Measurements from ENCODE around the gene AGAP3. TPM values are rescaled to one million over a fixed set of nuclear protein-coding genes. Genes with fewer than 3 reads are reported as not detected.

The AGAP3 gene
- total RNA-seq, 4 donors from 2014 or later = 54.9 to 74.4 (median 63.8) TPM

- Histone ChIP-seq H3K27ac (no peak overlapping the region), H3K4me3 (no peak overlapping the region), H3K27me3 (no peaks in the 10 kb centered on the region), H3K9me3 (no peaks in the 10 kb centered on the region), H3K4me1 (peaks cover 0 to 5% (median 3%) of the 10 kb centered on the region in 4 donors), H3K36me3 (peaks cover 0 to 30% (median 12%) of the 10 kb centered on the region in 4 donors)
- no peak for DNase-seq
- no peak for TF ChIP-seq EP300 (IDR thresholded peaks at IDR 0.05; ENCODE audit: low read depth)
- no peak for TF ChIP-seq CTCF (IDR thresholded peaks at IDR 0.05)
- TF ChIP-seq POLR2AphosphoS5 (IDR thresholded peaks at IDR 0.05) = no peak
- no peak for TF ChIP-seq POLR2A (IDR thresholded peaks at IDR 0.05)
- intact Hi-C loops (cut with DNase I; ENCODE audit: low total_unique reads) = no loop called here
- in situ Hi-C loops (cut with MboI; ENCODE audit: low pct_ligation_motif_present in 1 of 4, low pct_unique_long_range_greater_than_20kb in 1 of 4, low sequenced_read_pairs in 3 of 4) = no loop called here
- 85 to 96% methylated on average over 5 to 19 of the region's 19 CpGs for WGBS, 2 donors (ENCODE audit: low coverage in 1 of 2)
Observed at GRCh38 chr7:151131592-151132293, 45.5 kb downstream of the AGAP3 start.

GRCh38 chr7:151132461-151133205, 46.4 kb downstream of the AGAP3 start:
- in situ Hi-C loops (cut with MboI; ENCODE audit: low pct_ligation_motif_present in 1 of 4, low pct_unique_long_range_greater_than_20kb in 1 of 4, low sequenced_read_pairs in 3 of 4) = no loop called here
- WGBS, 2 donors (ENCODE audit: low coverage in 1 of 2) = 91% methylated on average over 21 of the region's 21 CpGs; no CpG with 5 or more reads in 1 of the 2 donors
- intact Hi-C loops (cut with DNase I; ENCODE audit: low total_unique reads) = no loop called here
- H3K4me3 ChIP-seq = no peak overlapping the region
- H3K9me3 ChIP-seq = no peaks in the 10 kb centered on the region
- DNase-seq = no peak
- TF ChIP-seq POLR2AphosphoS5 (IDR thresholded peaks at IDR 0.05) (no peak), POLR2A (IDR thresholded peaks at IDR 0.05) (no peak), CTCF (IDR thresholded peaks at IDR 0.05) (no peak)
- peaks cover 0 to 30% (median 12%) of the 10 kb centered on the region in 4 donors for H3K36me3 ChIP-seq
- H3K4me1 ChIP-seq = no peaks in the 10 kb centered on the region
- no peak overlapping the region for H3K27ac ChIP-seq
- H3K27me3 ChIP-seq = no peaks in the 10 kb centered on the region

GRCh38 chr7:151133266-151133985, 47.2 kb downstream of the AGAP3 start:
- 86 to 100% methylated on average over 3 to 16 of the region's 16 CpGs for WGBS, 2 donors (ENCODE audit: low coverage in 1 of 2)
- Histone ChIP-seq H3K27me3 (no peaks in the 10 kb centered on the region), H3K4me1 (no peaks in the 10 kb centered on the region), H3K9me3 (no peaks in the 10 kb centered on the region), H3K4me3 (no peak overlapping the region), H3K27ac (no peak overlapping the region), H3K36me3 (peaks cover 0 to 30% (median 12%) of the 10 kb centered on the region in 4 donors)
- in situ Hi-C loops (cut with MboI; ENCODE audit: low pct_ligation_motif_present in 1 of 4, low pct_unique_long_range_greater_than_20kb in 1 of 4, low sequenced_read_pairs in 3 of 4) = no loop called here
- intact Hi-C loops (cut with DNase I; ENCODE audit: low total_unique reads) = no loop called here
- TF ChIP-seq CTCF (IDR thresholded peaks at IDR 0.05) = no peak
- no peak for TF ChIP-seq EP300 (IDR thresholded peaks at IDR 0.05; ENCODE audit: low read depth)
- TF ChIP-seq POLR2AphosphoS5 (IDR thresholded peaks at IDR 0.05) = no peak
- no peak for TF ChIP-seq POLR2A (IDR thresholded peaks at IDR 0.05)
- no peak for DNase-seq
